Tibial nerve (tissue), 3 donors: ENCODE measurements around the gene LRP6.

ENCODE experiments used
- CTCF ChIP-seq, 5 experiments: fragments of 200-600 bp in 3 of 5; fragments of 450-650 bp in 2 of 5; sonication (generic) in 3 of 5; IDR thresholded peaks; one replicate each; pipeline ENCODE4 v1.5.1; 2016 to 2019; ENCODE audit warnings: antibody characterized with exemption in 5 of 5, mild to moderate bottlenecking in 3 of 5, moderate library complexity in 2 of 5
- POLR2A ChIP-seq, 2 donors: fragments of 450-650 bp; IDR thresholded peaks; one replicate each; pipeline ENCODE4 v1.6.1; 2017; ENCODE audit warnings: antibody characterized with exemption in 2 of 2, mild to moderate bottlenecking in 2 of 2, moderate library complexity in 2 of 2

DNA sequence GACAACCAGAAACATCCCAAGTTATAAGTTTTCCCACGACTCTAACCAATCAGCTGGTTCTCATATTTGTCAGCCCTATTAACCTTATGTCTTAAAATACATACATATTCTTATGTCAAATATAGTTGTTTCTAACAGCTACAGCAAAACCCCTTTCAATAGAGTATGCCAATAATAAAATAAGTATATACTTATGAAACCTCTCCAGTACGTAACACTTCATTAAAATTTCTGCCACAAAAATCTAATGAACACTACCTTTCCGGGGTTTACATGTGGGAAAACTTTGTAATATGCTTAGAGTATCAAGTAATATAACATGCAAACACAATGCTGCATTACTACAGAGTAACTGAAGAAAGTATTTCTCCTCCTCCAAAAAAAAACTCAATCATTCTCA, 1.8 kb downstream of the LRP6 start:
- TF ChIP-seq CTCF (IDR thresholded peaks at IDR 0.05) (no peak), POLR2A (IDR thresholded peaks at IDR 0.05) (no peak)
